COLO829 (cell line): ENCODE measurements around the gene CABLES1.

Source experiments
- DNase-seq: peaks from one replicate; pipeline ENCODE4 v3.0.0; 2012; ENCODE audit warnings: low spot score

Gene CABLES1

GRCh38 chr18:23243816-23244215 lies 108.5 kb downstream of the CABLES1 start:
- no peak for DNase-seq

- no peak for DNase-seq
Measured at GRCh38 chr18:23244401-23244800, 109.1 kb downstream of the CABLES1 start.

DNA sequence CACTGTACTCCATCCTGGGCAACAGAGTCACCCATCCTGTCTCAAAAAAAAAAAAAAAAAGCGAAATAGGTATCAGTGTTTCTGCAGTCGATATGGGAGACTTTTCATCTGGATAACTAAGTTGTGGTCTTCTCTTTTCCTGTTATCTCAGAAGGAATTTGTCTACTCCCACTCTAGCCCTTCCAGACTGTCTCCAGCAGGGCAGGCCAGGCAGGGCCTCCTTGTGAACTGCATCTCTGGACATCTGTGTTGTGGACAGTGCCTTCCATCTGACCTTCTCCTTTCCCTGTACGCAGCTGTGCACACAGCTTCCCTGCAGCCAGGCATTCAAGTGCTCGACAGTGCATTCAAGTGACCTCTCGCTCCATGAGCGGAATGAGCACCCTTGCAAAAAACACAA lies 110.2 kb downstream of the CABLES1 start:
- DNase-seq = no peak

- DNase-seq = no peak
Measured at GRCh38 chr18:23247331-23247730, 112.0 kb downstream of the CABLES1 start.

DNA sequence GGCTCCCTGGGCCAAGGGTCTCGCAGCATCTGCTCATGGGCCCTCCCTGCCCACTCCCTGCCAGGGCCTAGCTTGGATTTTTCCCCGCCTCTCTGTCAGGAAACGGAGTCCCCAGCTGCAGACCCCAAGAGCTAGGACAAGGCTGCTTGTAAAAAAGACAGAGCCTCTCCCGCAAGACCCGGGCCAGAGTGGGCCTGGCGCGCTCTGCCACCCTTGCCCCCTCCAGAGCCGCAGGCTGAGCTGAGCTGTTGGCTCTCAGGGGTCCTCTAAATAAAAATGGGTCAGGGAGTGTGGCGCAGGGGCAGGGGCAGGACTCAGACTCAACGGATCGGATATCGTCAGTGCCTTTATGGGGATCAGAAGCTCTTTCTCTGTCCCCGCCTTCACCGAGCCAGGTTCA lies 112.6 kb downstream of the CABLES1 start:
- DNase-seq = no peak

- no peak for DNase-seq
Measured at GRCh38 chr18:23248826-23249225, 113.5 kb downstream of the CABLES1 start.

GRCh38 chr18:23249348-23249747 lies 114.1 kb downstream of the CABLES1 start:
- DNase-seq = no peak

DNA sequence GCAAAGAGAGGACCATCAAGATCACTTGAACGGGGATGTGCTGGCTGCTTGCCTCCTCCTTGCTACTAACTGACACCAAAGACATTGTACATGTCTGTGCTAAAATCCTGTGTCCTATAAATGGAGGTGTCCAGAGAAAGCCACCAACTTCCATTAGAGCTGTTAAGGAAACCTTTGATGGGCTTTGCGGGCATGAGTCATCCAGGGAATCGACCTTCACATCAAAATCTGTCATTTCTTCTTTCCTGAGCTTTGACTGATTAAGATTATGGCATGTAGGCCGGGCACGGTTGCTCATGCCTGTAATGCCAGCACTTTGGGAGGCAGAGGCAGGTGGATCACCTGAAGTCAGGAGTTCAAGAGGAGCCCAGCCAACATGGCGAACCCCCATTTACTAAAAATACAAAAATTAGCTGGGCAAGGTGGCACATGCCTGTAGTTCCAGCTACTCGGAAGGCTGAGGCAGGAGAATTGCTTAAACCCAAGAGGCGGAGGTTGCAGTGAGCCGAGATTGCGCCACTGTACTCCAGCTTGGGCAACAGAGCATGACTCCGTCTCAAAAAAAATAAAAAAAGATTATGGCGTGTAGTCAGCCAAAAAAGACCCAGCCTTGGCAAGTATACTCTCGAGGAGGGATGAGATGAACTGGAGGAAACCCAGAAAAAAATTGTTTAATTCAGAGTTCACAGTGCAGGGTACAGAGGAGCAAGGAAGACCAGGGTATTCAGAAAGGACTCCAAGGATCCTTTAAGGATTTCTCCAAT lies 115.8 kb downstream of the CABLES1 start:
- no peak for DNase-seq

- no peak for DNase-seq
Measured at GRCh38 chr18:23253630-23254029, 118.3 kb downstream of the CABLES1 start.

DNA sequence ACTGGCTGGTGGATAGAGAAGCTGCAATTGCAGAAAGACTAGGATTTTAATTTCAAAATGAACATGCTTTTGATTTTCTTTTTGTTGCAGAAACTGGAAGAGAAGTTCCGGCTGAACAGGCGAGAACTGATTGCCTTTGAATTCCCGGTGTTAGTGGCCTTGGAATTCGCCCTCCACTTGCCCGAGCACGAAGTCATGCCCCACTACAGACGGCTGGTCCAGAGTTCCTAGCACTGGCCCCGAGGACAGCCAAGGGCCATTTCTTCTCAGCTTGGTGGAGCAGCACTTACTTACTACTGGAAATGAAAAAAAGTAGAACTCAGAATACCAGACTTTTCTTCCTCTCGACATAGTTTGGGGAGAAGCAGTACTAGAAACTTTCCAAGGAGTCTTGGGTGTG lies 121.9 kb downstream of the CABLES1 start:
- no peak for DNase-seq

- no peak for DNase-seq
Measured at GRCh38 chr18:23257686-23258565, 122.6 kb downstream of the CABLES1 start.

- DNase-seq = no peak
Measured at GRCh38 chr18:23258566-23259469, 123.5 kb downstream of the CABLES1 start.

DNA sequence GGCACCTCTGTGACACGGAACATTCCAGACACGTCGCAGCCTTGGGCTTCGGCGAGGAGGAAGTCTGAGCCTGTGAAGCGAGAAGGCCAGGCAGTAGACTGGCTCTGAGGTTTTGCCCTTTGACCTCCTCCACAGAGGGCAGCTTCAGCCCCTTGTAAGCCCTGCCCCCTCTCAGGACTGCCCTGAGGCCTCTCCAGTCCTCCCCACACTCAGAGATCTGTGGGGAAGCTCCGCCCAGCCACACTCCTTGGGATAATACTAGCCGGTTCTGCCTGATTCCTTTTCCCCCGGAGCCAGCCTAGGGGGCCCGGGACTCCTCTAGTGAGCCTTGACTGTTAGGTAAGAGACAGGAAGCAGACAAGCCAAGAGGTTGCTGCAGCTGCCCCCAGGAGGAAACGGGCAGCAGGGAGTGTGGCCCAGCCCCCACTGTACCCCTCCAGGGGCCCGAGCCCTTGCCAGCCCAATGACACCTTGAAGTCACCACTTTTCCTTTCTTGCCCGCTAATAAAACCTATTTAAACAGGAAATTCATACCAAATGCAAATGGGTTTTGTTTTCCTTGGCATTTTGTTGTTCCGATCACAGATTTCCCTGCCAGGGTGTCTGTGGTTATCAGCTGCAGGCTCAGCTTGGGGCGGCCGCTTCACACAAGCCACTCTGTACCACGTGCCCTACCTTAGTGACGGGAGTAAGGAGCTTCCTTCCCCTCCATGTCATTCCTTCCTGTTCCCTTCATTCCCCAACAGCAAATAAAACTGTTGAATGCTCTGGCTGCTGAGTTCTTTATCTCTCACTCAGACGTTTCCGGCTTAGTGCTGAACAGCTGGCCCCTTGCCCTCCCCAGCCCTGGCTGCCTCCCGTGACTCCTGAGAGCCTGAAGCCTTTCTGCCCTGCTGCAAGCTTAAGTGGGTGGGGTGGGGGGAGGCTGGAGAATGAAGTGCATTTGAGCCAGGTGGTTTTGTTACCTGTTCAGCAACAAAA lies 124.7 kb downstream of the CABLES1 start:
- peak; percentile 74 for DNase-seq

DNA sequence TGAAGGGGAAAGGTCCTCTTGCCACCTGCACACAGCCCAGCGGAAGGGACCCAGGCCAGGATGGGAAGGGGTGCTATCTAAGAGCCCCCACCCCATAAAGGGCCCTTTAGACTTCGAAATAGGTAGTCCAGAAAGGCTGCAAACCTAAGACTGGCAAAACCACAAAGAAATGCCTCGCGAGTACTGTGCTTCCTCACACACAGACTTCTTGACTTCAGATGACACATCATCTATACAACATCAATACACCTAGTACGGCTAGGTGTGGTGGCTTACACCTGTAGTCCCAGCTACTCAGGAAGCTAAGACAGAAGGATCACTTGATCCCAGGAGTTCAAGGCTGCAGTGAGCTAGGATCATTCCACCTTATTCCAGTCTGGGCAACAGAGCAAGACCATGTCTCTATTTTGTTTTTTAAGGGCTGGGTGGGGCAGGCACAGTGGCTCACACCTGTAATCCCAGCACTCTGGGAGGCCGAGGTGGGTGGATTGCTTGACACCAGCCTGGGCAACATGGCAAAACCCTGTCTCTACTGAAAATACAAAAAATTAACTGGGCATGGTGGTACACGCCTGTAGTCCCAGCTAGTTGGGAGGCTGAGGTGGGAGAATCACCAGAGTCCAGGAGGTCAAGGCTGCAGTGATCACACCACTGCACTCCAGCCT lies 125.8 kb downstream of the CABLES1 start:
- no peak for DNase-seq

DNA sequence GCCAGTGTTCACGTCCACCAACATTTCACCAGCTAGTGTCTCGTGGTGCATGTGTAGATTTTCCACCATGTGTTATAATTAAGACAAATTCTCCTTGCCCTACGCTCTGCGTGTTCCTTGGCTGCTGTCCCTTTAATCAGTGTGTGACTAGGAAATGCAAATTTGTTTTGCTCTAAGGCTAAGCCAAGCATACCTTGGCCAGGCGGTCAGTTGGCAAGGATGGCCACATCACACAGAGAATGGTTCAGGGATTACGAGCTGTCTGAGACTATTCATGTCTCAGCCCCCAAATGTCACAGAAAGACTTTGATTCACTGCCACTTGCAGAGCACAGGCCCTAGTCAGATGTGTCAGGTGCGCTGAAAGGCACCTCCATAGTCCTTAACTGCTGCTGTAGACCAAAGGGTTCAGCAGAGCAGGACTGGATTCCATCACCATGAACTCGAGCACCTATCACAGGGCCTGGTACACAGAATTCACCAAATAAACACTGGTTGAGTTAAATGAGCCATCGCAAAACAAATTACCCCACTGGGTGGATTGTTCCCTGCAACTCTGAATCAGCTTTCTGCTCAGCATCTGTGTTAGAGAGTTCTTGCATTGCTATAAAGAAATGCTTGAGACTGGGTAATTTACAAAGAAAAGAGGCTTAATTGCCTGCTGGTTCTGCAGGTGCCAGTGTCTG lies 128.4 kb downstream of the CABLES1 start:
- DNase-seq = no peak

DNA sequence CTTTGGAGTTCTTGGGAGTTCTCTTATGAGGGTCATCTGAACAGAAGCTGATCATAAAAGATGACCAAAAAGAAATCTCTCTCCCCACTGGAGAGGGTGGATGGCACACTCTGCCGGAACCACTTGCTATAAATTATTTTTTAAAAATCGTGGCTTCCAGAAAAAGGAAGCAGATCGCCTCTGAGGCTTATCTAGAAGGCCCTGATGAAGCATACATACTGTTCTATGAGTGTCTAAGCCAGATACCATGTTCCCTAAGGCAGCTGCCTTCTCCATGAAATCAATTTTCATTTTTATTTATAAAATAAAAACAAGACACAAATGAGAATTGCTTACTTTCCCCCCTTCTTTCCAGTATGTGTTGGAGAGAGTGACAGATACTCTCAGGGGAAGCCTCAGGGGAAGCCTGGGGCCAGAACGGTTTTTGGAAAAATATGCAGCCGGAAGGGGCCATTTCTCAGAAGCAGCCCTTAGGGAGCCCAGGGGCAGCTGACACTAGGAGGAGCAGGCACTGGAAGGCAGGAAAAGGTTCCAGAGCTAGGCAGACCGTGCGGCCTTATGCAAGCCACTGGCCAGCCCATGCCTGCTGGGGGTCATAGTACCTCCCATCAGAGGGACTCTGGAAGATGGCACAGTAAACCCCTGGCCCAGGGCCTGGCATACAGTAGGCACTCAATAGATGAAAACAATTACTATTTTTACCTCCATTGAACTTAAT lies 130.6 kb downstream of the CABLES1 start:
- no peak for DNase-seq

- DNase-seq = no peak
Measured at GRCh38 chr18:23266717-23267446, 131.6 kb downstream of the CABLES1 start.

DNA sequence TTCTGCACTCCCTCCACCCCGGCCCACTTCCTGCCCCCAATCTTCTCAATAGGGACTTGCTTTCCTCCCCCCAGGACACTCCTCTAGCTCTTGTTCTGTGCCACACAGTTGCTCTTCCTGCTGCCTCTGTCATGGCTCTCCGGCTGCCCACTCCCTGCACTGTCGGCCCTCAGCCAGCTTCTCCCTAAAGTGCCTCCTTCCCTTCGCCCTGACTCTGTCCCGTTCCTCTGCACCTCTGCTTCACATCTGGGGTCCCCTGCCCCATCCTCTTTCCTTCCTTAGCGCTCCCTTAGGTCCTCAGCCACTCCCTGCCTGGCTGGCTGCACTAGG lies 132.1 kb downstream of the CABLES1 start:
- DNase-seq = no peak

GRCh38 chr18:23268641-23269040 lies 133.4 kb downstream of the CABLES1 start:
- no peak for DNase-seq
